Heart left ventricle (tissue), 16 donors: Measurements from ENCODE around the gene GINM1. TPM values are rescaled to one million over a fixed set of nuclear protein-coding genes. Genes with fewer than 3 reads are reported as not detected.

Experiments
- ATAC-seq, 4 donors: fragments of 200-7000 bp; cut with Tn5 transposase; one replicate each; pipeline ENCODE4 v1.9.1; 2020 to 2022; ENCODE audit warnings: moderate library complexity in 4 of 4, mild to moderate bottlenecking in 3 of 4, moderate number of reproducible peaks in 1 of 4
- DNase-seq, 5 donors: peaks; one replicate each; pipeline ENCODE4 v3.0.0-alpha.2; 2020
- H3K27ac ChIP-seq, 12 donors: fragments of 200-600 bp; sonication (generic) in 4 of 12; one replicate each; pipeline versions ENCODE4 v1.5.0 to v1.8.0; 2016 to 2022; ENCODE audit warnings: mild to moderate bottlenecking in 2 of 12
- H3K27me3 ChIP-seq, 9 donors: fragments of 200-600 bp; sonication (generic) in 2 of 9; one replicate each; pipeline versions ENCODE4 v1.5.1 to v1.8.0; 2016 to 2022; ENCODE audit warnings: mild to moderate bottlenecking in 3 of 9
- H3K36me3 ChIP-seq, 9 donors: fragments of 200-600 bp; sonication (generic) in 2 of 9; one replicate each; pipeline versions ENCODE4 v1.5.0 to v1.8.0; 2018 to 2022; ENCODE audit warnings: mild to moderate bottlenecking in 2 of 9
- H3K4me1 ChIP-seq, 12 donors: fragments of 200-600 bp; sonication (generic) in 4 of 12; one replicate each; pipeline versions ENCODE4 v1.5.0 to v1.8.0; 2016 to 2022; ENCODE audit warnings: mild to moderate bottlenecking in 3 of 12
- H3K4me3 ChIP-seq, 12 donors: fragments of 200-600 bp; sonication (generic) in 4 of 12; one replicate each; pipeline versions ENCODE4 v1.5.0 to v1.8.0; 2017 to 2022; ENCODE audit warnings: mild to moderate bottlenecking in 9 of 12, moderate library complexity in 4 of 12
- H3K9me3 ChIP-seq, 12 donors: fragments of 200-600 bp; sonication (generic) in 4 of 12; one replicate each; pipeline versions ENCODE4 v1.5.0 to v1.8.0; 2016 to 2022; ENCODE audit warnings: mild to moderate bottlenecking in 1 of 12
- POLR2A ChIP-seq, 2 donors: fragments of 450-650 bp; IDR thresholded peaks; one replicate each; pipeline ENCODE4 v1.6.1; 2017; ENCODE audit warnings: antibody characterized with exemption in 2 of 2, mild to moderate bottlenecking in 2 of 2, moderate library complexity in 2 of 2
- WGBS, 4 donors: extraction: QIAGEN DNeasy Blood & Tissue Kit in 2 of 4; methylation state at CpG; one replicate each; pipeline versions ENCODE4 v1.1.5 to v1.1.7; 2013 to 2018; 5-methylcytosine and 5-hydroxymethylcytosine counted together
- intact Hi-C, 10 donors: fragments of 100-400 bp; cut with DNase I; formaldehyde crosslinking; loops; one replicate each; pipeline versions ENCODE4 v1.11.1 to v1.14.2; 2022
- polyA plus RNA-seq, 2 donors: library from polyadenylated mRNA; stranded (reverse); fragments of 200-250 nt; gene quantifications; one replicate each; pipeline ENCODE4 v1.2.3, GENCODE V29; 2013
- total RNA-seq, 9 donors: library from RNA; depleted of rRNA in 2 of 9; stranded (reverse); fragments of >200 nt in 2 of 9; fragmentation: NEBNext Ultra II Directional in 3 of 9; extraction: Animal tissue kit (Norgen Biotek cat#: 25700) in 3 of 9; gene quantifications; one replicate each; pipeline versions ENCODE4 v1.1.0 to v1.2.4, GENCODE V29; 2016 to 2023
- TF ChIP-seq, protein P1 (sequence below), 12 donors: fragments of 200-600 bp; sonication (generic) in 4 of 12; IDR thresholded peaks; one replicate each; pipeline versions ENCODE4 v1.5.0 to v1.8.0; 2018 to 2022; ENCODE audit warnings: antibody characterized with exemption in 12 of 12, mild to moderate bottlenecking in 5 of 12
- donor health status: ischemic (EF 13 %, LVEDD 7.1; RV severe dilation, severe dysfunction).
- donor health status: healthy with polysubstance abuse.
- donor health status: DM: no; HTN: yes; CAD: no.
- donor health status: DM: no; HTN: no; CAD: no.
- donor health status: ischemic (EF 25% LVEDD 6.9; RV normal size, moderate dysfunction).
- donor health status: ischemic (EF 25% LVEDD 5.7; RV mildly dilated, moderate dysfunction).
- donor health status: healthy.
- donor health status: DM: yes; HTN: yes; CAD: no.
- donor health status: ischemic (EF 35%, LVEDD 5.7; RV mildly dilated, moderate dysfunction).
- donor health status: nonischemic (EF 11% LVEDD 7.7; RV severe dilation, severe dysfunction).
- donor health status: DM: yes; HTN: yes; CAD: no.
- donor health status: PGD.
- donor health status: ischemic (EF 29% LVEDD 5.4; RV normal size, mild dysfunction).
- donor health status: nonischemic (EF 23%, LVEDD 6.1; RV moderate dilation, normal function).

GINM1 gene
- total and polyA plus RNA-seq, 11 donors: 25.3 to 60.5 (median 48.5) TPM

- TF ChIP-seq, protein P1, sequence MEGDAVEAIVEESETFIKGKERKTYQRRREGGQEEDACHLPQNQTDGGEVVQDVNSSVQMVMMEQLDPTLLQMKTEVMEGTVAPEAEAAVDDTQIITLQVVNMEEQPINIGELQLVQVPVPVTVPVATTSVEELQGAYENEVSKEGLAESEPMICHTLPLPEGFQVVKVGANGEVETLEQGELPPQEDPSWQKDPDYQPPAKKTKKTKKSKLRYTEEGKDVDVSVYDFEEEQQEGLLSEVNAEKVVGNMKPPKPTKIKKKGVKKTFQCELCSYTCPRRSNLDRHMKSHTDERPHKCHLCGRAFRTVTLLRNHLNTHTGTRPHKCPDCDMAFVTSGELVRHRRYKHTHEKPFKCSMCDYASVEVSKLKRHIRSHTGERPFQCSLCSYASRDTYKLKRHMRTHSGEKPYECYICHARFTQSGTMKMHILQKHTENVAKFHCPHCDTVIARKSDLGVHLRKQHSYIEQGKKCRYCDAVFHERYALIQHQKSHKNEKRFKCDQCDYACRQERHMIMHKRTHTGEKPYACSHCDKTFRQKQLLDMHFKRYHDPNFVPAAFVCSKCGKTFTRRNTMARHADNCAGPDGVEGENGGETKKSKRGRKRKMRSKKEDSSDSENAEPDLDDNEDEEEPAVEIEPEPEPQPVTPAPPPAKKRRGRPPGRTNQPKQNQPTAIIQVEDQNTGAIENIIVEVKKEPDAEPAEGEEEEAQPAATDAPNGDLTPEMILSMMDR (IDR thresholded peaks at IDR 0.05): no peak
- TF ChIP-seq POLR2A (IDR thresholded peaks at IDR 0.05): no peak
- no peaks in the 10 kb centered on the region for H3K27me3 ChIP-seq
- H3K36me3 ChIP-seq: peaks cover 0 to 73% (median 37%) of the 10 kb centered on the region in 9 donors
- no peak for ATAC-seq
- no peak for DNase-seq
- 92 to 95% (median 94%) methylated on average over 4 of the region's 4 CpGs for WGBS, 4 donors
- peak overlapping the region in 1 of 12 donors; percentile 38 for H3K27ac ChIP-seq
- peaks cover 0 to 8% (median 0%) of the 10 kb centered on the region in 12 donors for H3K4me1 ChIP-seq
- H3K4me3 ChIP-seq: no peak overlapping the region
- intact Hi-C loops: no loop called here
- no peaks in the 10 kb centered on the region for H3K9me3 ChIP-seq
Measured at GRCh38 chr6:149628875-149629510, 62.8 kb downstream of the GINM1 start.

DNA sequence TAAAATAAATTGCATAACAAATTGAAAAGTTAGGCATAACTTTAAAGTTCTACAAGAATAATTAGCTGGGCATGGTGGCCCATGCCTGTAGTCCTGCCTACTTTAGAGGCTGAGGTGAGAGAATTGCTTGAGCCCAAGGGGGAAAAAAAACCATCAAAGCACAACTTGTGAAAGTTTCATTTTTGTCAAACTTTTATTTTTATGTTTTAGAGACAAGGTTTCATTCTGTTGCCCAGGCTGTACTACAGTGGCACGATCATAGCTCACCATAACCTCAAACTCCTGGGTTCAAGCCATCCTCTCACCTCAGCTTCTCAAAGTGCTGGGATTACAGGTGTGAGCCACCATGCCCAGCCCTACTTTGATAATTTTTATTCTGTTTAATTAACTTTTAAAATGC, 68.1 kb downstream of the GINM1 start:
- peaks cover 0 to 3% (median 0%) of the 10 kb centered on the region in 12 donors for H3K4me1 ChIP-seq
- H3K9me3 ChIP-seq: no peaks in the 10 kb centered on the region
- intact Hi-C loops: loop anchor here in 1 of 10 donors (10.0 kb wide), 1 partner anchor 60 kb away; no protein-coding TSS in a partner anchor
- H3K36me3 ChIP-seq: peaks cover 0 to 80% (median 57%) of the 10 kb centered on the region in 9 donors
- no peaks in the 10 kb centered on the region for H3K27me3 ChIP-seq
- DNase-seq (no peak), ATAC-seq (no peak)
- WGBS, 4 donors: 96 to 100% (median 99%) methylated on average over 1 of the region's 1 CpG
- no peak overlapping the region for H3K4me3 ChIP-seq
- no peak overlapping the region for H3K27ac ChIP-seq
- no peak for TF ChIP-seq POLR2A (IDR thresholded peaks at IDR 0.05)
- TF ChIP-seq, protein P1 (IDR thresholded peaks at IDR 0.05): no peak

DNA sequence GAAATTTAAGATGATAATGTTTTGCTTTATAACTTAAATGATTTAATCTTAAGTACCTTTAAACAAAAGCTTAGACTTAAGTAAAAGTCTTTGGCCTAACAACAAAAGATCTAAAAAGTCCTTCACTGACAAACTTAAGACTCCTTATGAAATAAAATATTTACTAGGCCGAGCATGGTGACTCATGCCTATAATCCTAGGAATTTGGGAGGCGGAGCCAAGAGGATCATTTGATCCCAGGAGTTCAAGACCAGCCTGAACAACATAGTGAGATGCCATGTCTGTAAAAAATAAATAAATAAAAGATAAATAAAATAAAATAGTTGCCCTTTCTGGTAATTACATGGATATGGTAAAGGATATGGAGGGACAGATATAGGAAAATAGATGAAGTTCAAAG, 69.9 kb downstream of the GINM1 start:
- Histone ChIP-seq H3K27me3 (no peaks in the 10 kb centered on the region), H3K36me3 (peaks cover 0 to 62% (median 40%) of the 10 kb centered on the region in 9 donors), H3K27ac (no peak overlapping the region), H3K4me1 (peaks cover 0 to 4% (median 0%) of the 10 kb centered on the region in 12 donors), H3K4me3 (no peak overlapping the region), H3K9me3 (no peaks in the 10 kb centered on the region)
- no peak for DNase-seq
- WGBS, 4 donors: 77 to 85% (median 79%) methylated on average over 2 of the region's 2 CpGs
- no peak for ATAC-seq
- TF ChIP-seq POLR2A (IDR thresholded peaks at IDR 0.05): no peak
- TF ChIP-seq, protein P1 (IDR thresholded peaks at IDR 0.05): no peak
- intact Hi-C loops: loop anchor here in 1 of 10 donors (10.0 kb wide), 1 partner anchor 61 kb away; no protein-coding TSS in a partner anchor

Other genes with a start within 250 kb of the GINM1 start
- gene TAB2, start 248.7 kb upstream of the GINM1 start, total RNA-seq: 10 to 100 TPM; 49.0 to 95.5 (median 55.5) TPM
- 10 to 100 TPM; 19.1 to 52.8 TPM for gene TAB2, start 248.7 kb upstream of the GINM1 start, polyA plus RNA-seq
- gene SUMO4, start 166.1 kb upstream of the GINM1 start, total RNA-seq: 1 to 10 TPM in 1 of 9 donors, under 1 TPM in 7, not detected in 1; 0.26 to 1.5 (median 0.58) TPM
- gene SUMO4, start 166.1 kb upstream of the GINM1 start, polyA plus RNA-seq: under 1 TPM in 1 of 2 donors, not detected in 1; 0.50 TPM
- 1 to 10 TPM in 2 of 9 donors, under 1 TPM in 7; 0.14 to 3.0 (median 0.47) TPM for gene ZC3H12D, start 81.4 kb upstream of the GINM1 start, total RNA-seq
- under 1 TPM; 0.19 to 0.23 TPM for gene ZC3H12D, start 81.4 kb upstream of the GINM1 start, polyA plus RNA-seq
- gene PPIL4, start 20.3 kb upstream of the GINM1 start, total RNA-seq: 10 to 100 TPM; 10.9 to 22.9 (median 16.9) TPM
- gene PPIL4, start 20.3 kb upstream of the GINM1 start, polyA plus RNA-seq: 10 to 100 TPM; 11.8 to 14.3 TPM
- 10 to 100 TPM in 7 of 9 donors, 1 to 10 TPM in 2; 9.6 to 19.3 (median 12.6) TPM for gene KATNA1, start 82.3 kb downstream of the GINM1 start, total RNA-seq
- gene KATNA1, start 82.3 kb downstream of the GINM1 start, polyA plus RNA-seq: 10 to 100 TPM in 1 of 2 donors, 1 to 10 TPM in 1; 5.6 to 14.7 TPM
- gene LATS1, start 151.7 kb downstream of the GINM1 start, total RNA-seq: 10 to 100 TPM in 7 of 9 donors, 1 to 10 TPM in 2; 9.4 to 18.5 (median 10.9) TPM
- 1 to 10 TPM; 5.3 TPM for gene LATS1, start 151.7 kb downstream of the GINM1 start, polyA plus RNA-seq
- gene NUP43, start 180.2 kb downstream of the GINM1 start, total RNA-seq: 10 to 100 TPM; 14.5 to 32.9 (median 27.2) TPM
- gene NUP43, start 180.2 kb downstream of the GINM1 start, polyA plus RNA-seq: 10 to 100 TPM; 12.2 to 17.4 TPM
- gene PCMT1, start 183.4 kb downstream of the GINM1 start, total RNA-seq: 100 to 1,000 TPM; 128 to 186 (median 164) TPM
- gene PCMT1, start 183.4 kb downstream of the GINM1 start, polyA plus RNA-seq: 100 to 1,000 TPM in 1 of 2 donors, 10 to 100 TPM in 1; 72.2 to 243 TPM